ENCODE results near the gene ZBTB45.
"Not testable (repeated sequence)": the region's sequence is repeated elsewhere in the genome, so short reads cannot be mapped to it uniquely, and the experiment has no call there.

Gene ZBTB45

GRCh38 chr19:58474997-58475713, 44.5 kb downstream of the ZBTB45 start:
- no peak for DNase-seq (ENCODE audit: low read depth)

DNA sequence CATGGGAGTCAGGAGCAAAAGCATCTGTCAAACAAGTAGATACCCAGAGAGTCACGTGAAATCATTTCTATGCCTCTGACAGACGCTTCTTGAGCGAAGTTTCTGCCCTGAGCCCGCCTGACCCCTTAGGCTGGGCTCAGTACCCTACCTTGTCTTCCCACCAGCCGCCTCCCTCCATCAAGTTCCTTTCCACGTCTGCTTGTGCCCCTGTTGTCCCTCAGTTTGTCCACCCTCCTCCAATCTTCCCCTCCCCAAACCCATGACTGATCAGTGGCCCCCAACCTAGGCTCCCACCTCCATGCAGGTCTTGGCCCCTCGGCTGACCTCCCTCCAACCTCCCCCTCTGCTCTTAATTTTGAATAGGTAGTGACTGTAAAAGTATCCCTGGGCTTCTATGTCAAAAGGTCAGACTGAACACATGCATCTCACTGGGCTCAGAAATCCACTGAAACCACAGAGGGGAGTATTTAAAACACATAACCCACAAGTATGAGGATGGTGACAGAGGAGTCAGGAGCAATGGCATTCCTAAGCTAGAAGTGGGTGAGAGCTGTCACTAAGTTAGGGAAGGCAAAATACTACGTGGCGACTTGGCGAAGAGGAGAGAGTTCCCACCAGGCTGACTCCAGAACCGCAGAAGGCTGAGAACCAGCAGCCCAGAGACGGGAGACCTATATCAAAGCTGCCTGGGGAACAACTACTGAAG, 45.2 kb downstream of the ZBTB45 start:
- DNase-seq (ENCODE audit: low read depth): peak; percentile 89

- DNase-seq (ENCODE audit: low read depth): no peak
Observed at GRCh38 chr19:58473775-58474174, 45.8 kb downstream of the ZBTB45 start.

GRCh38 chr19:58471736-58472135, 47.9 kb downstream of the ZBTB45 start:
- DNase-seq (ENCODE audit: low read depth): no peak

DNA sequence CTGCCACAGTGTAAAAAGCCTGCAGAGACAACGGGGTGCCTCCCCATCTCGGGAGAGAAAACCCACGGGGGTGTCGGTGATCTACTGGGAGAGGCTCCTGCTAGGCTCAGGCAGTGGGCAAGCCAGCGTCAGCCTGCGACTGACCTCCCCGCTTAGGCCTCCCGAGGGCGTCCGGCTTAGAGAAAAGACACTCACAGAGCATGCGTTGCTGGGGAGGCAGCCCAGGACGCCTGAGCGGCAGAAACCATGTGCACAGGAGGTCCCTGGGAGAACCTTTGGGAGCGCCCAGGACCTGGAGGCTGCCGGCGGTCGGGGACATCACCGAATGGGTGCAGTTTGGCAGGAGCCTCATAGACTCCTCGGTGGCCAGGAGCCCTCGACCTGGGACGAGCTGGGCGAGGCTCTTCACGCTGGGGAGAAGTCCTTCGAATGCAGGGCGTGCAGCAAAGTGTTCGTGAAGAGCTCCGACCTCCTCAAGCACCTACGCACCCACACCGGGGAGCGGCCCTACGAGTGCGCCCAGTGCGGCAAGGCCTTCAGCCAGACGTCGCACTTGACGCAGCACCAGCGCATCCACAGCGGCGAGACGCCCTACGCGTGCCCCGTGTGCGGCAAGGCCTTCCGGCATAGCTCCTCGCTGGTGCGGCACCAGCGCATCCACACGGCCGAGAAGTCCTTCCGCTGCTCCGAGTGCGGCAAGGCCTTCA, 48.6 kb downstream of the ZBTB45 start:
- not testable (repeated sequence) for DNase-seq (ENCODE audit: low read depth)

- DNase-seq (ENCODE audit: low read depth): no peak
Observed at GRCh38 chr19:58469241-58470013, 50.2 kb downstream of the ZBTB45 start.

DNA sequence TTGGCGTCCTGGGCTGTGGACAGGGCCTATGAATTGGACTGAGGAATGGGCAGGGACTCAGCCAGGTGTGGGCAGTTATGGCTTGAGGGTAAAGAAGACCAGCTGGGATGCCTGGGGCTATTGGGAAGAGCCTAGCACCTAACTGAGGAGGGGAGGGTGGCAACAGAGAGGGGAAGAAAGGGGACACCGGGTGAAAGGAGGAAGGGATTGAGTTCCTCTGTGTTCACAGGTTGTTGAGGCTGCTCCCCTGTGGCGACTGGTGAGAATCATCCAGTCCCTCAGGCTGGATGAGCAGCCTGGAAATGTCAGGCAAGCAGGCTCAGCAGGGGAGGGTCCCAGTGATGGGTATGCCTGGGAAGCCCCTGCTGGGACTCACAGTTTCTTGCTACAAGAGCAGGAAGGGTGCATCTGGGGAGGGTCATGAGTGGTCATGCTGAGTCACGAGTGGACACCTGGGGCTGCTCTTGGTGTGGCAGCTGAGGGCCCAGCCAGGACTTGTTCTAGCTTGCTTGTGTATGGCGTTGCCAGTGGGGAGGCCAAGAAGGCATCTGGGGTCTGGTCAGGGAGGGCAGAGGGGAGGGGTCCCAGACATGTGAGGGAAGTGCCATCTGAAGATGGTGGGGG, 51.3 kb downstream of the ZBTB45 start:
- DNase-seq (ENCODE audit: low read depth): no peak

GRCh38 chr19:58466760-58467589, 52.6 kb downstream of the ZBTB45 start, which contains the start of gene ZNF324:
TSS of gene ZNF324 (plus strand) at chr19:58467080. CDS start at chr19:58469186, 2,106 bp downstream.
- peak; percentile 88 for DNase-seq (ENCODE audit: low read depth)

GRCh38 chr19:58466089-58466759, 53.4 kb downstream of the ZBTB45 start:
- DNase-seq (ENCODE audit: low read depth): no peak
